ENCODE data around the gene RRBP1.
A peak's percentile ranks its signal among the peaks of the same experiment; 100 is the strongest.

Gene RRBP1

DNA sequence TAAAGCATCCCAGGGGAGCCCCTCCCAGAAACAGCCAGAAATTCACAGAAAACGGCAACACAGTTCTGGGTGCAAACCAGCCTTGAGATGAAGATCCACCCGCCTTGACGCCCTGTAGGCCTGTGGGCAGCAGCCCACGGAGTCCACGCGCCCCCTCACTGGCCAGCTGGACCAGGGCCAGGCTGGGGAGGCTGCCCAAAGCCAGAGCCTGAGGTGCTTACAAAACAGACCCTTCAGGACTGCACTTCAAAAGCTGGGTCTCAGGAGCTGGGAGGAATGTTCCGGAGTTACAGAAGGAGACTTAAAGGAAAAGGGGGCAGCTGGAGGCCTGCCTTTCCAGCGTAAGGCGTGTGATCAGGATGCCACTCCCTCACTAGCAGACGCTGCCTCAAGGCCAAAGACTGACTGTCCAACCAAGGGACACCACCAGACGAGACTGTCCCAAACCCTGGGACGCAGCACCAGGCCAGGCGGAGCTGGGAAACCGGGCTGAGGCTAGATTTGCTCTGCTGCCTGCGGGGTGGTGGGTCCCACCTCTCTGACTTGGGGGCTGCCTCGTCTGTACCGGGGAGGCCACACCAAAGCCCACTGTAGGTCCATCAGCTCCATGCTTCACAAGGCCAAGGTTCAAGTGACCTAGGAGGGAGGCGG is 48.1 kb downstream of the RRBP1 start:
- no peak for DNase-seq (ENCODE audit: low spot score)

DNA sequence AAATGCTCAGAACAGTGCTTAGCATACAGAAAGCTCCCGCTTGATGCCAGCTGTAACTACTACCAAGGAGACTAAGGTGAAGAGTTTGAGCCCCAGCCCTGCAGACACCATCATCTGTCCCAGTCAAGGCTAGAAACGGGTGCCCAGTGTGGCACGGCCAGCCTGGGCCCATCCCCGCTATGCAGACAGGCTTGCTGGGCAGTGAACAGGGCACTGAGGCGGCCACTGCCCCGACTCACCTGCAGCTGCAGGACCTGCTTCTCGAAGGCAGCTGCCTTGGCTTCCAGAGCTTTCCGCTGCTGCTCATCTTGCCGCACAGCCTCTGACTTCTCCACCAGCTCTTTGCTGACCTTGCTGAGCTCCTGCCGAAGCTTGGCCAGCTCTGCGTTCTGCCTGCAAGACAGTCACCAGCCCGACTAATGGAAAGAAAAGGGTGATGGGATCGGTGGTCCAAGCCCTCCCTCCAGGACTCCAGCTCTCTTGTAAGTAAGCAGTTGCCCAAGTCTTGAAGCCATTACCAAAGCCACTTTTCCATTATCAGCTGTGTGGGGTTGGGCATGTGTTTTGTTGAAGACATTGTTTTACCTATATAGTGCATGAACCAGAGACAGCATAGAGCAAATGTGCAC is 48.7 kb downstream of the RRBP1 start:
- no peak for DNase-seq (ENCODE audit: low spot score)

DNA sequence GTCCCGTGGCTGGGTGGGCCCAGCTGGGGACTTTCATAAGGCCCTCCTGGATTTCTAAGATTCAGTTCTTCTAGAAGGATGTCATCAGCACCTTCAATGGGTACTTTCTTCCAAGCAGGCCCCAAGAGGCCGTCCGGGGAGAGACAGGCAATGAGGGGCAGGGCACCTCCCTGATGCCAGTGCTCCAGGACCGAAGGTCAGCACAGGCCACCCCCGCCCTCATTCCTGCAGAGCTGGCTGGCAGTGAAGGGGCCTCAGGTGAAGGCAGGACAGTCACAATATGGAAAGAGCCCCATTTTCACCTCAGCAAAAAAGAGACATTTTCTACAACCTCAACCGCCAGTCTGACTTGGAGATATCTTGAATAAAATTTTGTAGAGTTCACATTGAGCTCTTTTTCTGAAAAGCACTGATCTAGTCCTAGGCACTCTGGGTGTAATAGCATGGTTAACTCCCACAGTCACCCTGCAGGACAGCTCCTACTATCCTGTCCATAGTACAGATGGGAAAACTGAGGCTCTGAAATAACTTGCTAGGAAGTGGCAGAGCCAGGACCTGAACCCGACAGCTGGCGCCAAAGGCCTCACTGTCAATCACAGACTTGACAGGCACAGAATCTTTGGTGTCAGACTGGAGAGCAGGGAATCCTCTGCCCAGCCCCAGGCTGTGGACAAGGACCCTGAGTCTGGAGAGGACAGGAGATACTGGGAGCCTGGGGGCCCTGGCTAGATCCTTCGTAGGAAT is 50.3 kb downstream of the RRBP1 start:
- no peak for DNase-seq (ENCODE audit: low spot score)

DNA sequence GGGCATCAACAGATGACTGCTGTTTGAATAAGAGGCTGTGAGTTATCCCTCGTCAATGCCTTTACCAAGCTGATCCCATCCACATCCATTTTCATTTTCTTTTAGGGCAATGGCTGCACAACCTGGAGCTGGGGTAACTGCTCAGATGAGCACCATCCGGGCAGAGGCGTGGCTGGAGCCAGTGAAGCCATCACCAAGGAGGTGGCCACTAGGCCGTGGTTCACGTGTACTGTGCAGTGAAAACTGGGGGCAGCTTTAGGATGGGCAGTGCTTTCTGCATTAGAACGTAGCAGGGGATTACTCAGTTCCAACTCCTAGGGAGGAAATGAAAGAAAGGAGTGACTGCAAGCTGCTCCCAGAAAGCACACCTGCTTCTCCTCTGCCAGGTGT is 51.2 kb downstream of the RRBP1 start:
- no peak for DNase-seq (ENCODE audit: low spot score)

DNA sequence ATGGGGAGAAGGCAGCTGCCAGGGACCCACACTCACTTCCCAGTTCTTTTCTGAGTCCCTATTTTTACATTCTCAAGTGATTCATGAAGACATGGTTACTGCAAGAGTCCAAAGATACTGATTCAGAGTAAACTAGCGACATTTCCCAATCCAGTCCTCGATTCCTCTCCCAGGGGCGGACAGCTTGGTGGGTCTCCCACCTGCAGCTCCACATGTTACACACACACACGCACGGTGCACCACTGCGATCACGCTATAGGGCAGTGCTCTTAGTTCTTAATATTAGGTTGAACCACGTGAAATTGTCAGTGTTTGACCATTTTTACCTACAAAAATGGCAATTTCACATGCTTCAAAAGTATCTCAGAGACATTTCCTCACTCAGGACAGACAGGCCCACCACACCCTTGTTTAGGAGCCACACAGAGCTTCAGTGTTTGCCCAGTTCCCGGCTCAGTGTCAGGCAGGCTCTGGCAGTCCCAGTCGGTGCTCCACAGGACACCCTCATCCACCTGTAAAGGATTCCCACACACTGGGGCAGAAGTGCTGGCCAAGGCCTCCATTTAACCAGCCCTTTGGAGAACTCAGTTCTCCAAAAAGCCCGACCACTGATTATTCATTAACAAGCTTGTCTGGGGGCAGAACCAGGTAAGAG is 51.8 kb downstream of the RRBP1 start:
- DNase-seq (ENCODE audit: low spot score), result no peak

DNA sequence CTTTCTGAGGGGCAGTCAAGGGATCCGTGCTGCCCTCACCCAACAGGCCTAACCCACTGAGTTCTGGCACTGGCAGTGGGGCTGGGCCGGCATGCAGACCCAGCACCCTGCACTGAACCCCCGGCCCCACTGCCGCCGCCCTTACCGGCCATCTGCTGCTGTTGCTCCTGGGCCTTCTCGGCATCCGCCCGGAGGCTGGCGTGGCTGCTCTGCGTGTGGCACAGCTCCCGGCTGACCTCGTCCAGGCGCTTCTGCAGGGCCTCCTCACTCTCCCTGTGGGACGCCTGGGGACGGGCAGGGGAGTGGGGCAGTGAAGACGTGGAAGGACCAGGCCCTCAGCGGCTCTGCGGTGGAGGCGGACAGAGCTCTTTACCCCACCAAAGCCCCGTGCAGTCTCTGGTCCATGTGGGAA is 52.4 kb downstream of the RRBP1 start:
- no peak for DNase-seq (ENCODE audit: low spot score)

DNA sequence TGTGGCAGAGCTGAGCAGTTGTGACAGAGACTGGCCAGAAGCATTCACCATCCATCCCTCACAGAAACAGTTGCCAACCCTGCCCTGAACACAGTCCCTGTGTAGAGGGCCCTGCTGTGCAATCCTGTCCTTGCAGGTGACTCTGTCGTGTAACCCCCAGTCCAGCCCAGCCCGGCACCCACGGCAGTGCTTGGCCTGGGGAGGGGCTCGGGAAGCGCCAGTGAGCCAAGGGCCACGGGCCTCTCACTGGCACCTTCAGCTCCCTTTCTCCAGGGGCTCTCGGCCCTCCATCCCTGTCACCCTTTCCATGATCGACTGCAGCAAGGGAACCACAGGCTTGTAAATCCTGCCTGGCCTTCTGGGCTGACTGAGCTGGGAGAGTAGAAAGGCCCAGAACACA is 53.0 kb downstream of the RRBP1 start:
- no peak for DNase-seq (ENCODE audit: low spot score)

DNA sequence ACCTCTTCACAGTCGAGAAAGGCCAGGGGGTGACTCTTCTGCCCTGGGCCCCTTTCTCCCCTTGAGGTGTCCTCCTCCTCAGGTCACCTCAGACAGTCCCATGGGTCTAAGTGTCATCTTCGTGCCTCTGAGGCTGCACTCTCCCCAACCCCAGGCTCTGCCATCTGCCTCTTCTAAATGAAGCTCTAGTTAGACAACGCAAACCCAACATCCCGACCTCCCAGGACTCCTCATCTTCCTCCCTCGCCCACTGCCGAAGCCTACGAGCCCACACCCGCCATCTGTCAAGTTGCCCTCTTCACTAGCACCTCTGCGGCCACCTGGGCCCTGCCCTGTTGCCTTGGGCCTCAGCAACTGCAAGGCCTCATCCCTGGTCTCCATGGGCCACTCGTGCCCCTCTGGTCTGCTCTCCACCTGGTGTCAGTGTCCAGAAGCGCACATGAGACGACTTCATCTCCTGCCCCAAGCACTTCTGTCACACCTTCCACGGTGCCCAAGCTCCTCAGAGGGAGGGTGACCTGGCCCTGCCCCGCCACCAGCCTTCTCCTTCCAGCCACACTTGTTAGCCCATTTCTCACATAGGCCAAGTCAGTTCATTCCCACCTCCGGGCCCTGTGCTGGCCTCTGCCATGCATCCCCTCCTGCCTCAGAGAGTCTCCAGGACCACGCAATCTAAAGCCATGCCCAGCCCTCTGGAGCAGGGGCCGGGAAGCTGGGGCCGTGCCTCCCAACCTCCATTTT is 53.8 kb downstream of the RRBP1 start:
- no peak for DNase-seq (ENCODE audit: low spot score)

DNA sequence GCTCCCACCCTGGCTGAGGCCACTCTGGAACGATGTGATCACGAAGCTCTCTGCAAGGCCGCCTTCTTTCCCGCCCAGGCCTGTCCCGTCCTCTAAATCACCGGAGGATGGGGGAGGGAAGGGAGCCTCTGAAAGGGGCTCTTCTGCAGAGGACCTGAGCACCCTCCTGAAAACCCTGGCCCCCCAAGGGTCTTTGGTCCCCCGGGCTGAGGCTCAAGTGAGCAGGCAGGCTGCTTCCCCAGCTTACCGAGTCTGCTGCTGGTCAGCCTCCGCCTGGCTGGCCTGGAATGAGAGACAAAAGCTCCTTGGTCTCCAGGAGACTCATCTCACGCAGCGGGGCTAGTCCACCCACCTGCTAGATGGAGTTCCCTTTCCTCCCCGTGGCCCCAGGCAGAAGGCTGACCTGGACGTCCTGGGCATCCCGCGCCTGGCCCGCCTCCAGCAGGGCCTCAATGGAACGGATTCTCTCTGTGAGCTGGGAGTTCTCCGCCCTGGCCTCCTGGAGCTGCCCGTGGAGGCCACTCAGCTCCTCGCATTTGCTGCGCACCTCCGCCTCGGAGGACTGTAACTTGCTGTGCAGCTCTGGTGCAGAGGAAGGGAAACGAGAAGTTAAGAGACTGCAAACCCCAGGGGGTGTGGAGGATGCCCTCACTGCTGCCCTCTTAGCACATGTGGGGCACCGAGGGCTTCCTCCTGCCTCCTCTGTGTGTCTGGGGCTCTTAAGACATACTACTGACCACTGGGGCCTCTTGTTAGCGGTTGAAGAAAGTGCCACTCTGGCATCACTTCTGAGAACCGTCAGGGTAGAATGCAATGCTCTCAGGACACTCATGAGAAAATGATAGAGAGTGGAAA is 54.7 kb downstream of the RRBP1 start:
- DNase-seq (ENCODE audit: low spot score), result no peak

DNA sequence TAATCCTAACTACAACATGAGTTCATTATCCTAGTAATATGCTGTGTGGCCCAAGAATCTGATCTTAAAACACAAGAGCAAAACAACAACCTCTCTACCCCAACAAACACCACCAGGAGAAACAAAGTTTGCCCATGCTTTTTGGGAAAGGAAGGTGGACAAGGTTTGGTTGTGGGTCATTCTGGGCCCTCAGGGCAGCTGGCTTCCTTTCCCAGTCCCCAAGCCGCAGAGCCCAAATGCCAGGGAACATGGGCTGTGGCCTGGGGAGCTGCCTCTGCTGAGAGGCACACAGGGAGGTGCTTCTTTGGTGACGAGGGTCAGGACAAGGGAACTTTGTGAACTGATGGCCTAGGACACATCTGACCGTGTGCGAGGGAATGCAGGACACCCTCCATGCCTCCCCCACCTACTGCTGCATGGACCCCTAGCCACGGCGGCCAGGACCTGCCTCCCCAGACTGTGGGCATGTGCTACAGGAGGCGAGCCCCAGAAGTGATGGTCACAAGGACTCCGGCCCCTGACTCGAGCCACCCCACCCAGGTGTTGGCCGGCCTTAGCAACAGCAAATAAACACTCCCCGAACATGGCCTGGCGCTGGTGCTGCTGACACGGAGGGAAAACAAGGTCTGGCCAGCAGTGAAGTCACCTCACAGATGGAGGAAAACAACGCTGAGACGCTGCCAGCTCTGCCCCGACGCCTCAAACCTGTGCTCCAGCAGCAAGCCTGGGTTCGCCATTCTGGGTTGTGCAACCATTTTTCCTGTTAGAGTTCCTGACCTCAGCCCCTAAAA is 55.6 kb downstream of the RRBP1 start:
- DNase-seq (ENCODE audit: low spot score), result no peak

DNA sequence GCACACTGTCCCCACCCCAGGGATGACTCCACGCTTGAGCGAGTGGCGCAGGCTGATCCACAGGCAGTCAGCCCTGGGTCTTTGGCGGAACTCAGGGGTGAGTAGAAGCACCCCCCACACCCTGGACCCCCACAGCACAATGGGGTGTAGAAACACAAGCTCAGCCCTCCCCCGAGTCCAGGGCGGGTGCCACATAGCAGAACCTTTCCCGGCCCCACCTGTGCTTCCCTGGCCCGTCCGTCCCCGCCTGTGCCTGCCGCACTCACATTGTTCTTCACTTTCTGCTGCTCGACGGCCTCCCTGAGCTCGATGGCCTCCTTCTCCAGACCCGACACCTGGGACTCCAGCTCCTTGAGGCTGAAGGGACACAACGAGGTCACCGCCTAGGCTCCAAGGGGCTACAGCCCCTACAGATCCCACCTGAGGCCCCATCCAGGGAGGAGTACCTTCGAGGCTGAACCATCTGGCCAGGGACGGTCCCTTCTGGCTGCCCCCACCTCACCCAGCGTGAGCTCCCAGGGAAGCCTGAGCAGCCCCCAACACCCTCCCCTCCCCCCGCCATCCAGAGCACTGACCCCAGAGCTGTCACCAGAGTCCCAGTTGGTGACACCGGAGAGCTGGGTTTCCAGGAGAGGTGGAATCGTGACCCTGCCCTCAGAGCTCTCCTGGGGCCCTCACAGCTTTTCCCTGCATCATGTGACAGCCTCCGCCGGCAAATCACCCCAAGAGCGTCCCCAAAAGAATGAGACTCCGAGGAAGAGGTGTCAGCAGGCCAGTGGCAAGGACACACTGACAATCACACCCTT is 56.6 kb downstream of the RRBP1 start:
- no peak for DNase-seq (ENCODE audit: low spot score)

DNA sequence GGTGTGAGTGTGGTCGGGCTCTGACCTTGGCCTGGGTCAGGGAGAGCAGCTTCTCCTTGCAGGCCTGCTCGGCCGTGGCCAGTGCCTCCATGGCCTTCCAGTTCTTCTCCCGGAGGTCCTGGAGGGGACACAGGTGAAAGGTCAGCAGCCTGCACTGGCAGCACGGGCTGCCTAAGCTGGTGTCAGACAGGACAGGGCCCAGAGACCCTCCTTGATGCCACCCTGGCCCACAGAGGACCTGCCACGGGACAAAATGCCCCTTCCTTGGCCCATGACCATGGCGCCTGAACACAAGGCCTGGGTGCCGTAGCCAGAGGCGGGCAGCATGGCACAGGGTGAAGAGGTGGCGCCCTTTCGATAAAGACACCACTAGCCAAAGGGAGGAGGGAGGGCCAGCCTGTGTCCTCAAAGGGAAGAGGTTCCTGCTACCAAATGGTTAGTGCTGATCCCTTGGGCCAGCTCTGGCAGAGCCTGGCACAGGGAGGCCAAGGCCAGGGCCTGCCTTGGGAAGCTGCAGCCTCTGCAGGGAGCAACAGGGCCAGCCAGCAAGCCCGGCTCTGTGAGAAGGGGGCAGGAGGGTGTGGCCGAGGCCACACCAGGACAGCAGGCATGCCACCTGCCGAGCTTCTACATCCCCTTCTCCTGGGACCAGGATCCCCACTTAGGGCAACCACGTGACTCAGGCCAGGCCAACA is 57.3 kb downstream of the RRBP1 start:
- DNase-seq (ENCODE audit: low spot score), result peak; percentile 55

DNA sequence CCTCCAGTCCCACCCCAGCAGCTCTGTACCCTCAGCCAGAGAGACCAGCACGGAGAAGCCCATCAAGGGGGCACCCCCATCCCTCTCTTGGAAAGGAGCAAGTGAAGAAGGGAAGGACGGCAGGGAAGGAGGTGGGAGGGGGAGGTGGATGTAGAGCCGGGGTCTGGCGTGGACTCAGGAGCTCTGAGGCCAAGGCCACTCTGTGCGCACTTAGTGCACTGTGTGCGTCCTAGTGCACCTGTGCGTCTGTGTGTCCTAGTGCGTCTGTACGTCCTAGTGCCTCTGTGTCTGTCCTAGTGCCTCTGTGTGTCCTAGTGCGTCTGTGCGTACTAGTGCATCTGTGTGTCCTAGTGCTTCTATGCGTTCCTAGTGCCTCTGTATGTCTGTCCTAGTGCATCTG is 58.0 kb downstream of the RRBP1 start:
- peak; percentile 41 for DNase-seq (ENCODE audit: low spot score)

DNA sequence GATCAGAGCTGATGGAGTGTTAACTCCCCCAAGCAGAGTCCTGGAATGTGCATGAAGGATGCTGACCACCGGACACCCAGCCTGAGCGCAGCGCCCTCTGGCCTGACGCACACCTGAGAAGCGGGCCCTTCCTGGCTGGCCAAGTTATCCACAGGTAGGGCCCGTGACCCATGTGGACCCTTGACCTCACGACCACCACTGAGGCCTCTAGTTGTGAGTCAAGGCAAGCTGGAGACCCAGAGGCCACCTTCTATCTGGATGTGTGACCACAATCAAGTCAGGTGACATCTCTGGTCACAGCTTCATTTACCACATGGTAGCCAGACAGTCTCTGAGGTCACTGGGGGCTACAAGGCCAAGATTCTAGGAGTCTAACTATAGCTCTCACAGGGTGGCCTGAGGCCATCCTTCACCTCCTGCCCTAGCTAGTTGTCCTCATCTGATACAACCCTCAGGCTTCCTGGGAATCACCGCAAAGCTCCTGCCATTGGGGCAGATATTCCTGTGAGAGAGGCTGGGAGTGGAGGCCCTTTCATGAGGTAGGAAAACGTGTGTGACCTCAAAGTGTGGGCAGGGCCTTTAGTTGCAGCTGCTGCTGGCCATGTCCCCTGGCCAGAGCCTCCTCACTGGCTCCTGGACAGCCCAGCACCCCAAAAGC is 59.1 kb downstream of the RRBP1 start:
- DNase-seq (ENCODE audit: low spot score), result peak; percentile 59

DNA sequence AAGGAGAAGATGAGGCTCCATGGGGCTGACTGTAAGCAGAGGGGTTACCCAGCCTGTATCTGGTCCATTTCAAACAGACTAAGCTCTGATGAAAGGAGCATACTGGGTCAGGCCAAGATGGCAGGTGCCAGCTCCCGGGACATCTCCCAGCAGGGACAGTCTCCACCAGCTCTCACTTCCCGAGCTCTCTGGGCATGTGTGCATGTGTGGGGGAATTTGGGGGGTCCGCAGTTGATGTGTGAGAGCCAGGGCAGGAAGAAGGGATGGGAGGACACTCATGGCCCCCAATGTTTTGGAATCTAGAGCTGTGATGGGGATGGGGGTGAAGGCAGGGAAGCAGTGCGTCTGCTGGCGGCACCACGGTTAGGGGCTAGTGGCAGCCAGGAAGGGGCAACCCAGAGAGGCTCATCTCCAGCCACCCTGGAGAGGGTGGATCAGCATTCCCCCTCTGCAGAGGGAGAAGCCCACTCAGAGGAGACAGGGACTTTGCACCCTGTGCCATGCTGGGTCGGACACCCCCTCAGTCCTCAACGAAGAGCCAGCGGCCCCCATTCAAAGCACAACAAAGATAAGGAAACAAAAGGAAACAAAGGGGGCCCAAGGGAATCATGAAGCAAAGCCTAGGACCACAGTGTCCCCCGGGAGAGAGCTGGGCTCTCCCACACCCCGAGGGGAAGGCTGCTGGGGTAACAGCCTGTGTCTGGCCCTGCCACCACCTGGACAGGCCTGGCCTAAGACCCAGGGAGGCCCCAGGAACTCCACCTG is 59.8 kb downstream of the RRBP1 start:
- peak; percentile 48 for DNase-seq (ENCODE audit: low spot score)

DNA sequence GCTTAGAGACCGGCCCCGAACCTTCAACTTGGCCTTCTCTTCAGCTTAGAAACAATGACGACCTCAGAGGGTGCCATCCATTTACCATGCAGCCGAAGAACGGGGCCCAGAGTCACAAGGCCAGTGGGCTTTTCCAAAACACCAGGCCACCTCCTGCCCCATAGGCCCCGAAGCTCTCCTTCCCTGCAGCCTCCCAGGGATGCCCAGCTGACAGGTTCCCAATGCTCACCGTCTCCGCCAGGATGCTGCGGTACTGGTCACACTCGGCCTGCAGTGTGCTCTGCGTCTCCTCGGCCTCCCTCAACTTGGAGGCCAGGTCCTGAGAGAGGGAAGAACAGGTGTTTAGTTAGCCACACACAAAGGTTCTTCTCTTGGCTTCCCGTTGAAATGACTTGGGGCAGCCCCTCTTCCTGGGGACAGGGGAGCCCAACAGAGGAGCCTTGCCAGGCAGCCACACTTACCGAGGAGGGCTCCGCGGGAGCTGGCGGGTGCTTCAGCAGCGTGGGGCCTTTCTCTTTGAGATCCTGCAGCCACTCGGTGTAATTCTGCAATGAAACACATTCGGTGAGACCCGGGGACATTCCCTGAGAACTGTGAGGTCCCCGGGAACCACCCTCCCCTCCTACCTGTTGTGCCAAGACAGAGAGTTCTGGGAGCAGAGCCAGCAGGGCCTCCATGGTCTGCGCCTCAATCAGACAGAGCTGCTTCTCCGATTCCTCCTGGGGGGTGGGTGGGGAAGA is 60.6 kb downstream of the RRBP1 start:
- DNase-seq (ENCODE audit: low spot score), result peak; percentile 53
